Breast epithelium (tissue), 4 donors: Measurements from ENCODE around the gene NSMF. TPM values are rescaled to one million over a fixed set of nuclear protein-coding genes. Genes with fewer than 3 reads are reported as not detected.

Experiments used
- DNase-seq, 2 donors: peaks; one replicate each; pipeline ENCODE4 v3.0.0-alpha.2; 2019; ENCODE audit warnings: low spot score in 2 of 2
- H3K27ac ChIP-seq, 2 donors: fragments of 200-600 bp; sonication (generic) in 1 of 2; one replicate each; pipeline ENCODE4 v1.5.1; 2016 to 2019; ENCODE audit warnings: mild to moderate bottlenecking in 1 of 2
- H3K27me3 ChIP-seq, 2 donors: fragments of 200-600 bp; sonication (generic) in 1 of 2; one replicate each; pipeline versions ENCODE4 v1.5.1 to v1.6.0; 2017 to 2019; ENCODE audit warnings: control low read depth in 1 of 2, mild to moderate bottlenecking in 1 of 2
- H3K36me3 ChIP-seq: fragments of 200-600 bp; one replicate; pipeline ENCODE4 v1.5.1; 2019
- H3K4me1 ChIP-seq, 2 donors: fragments of 200-600 bp; sonication (generic); one replicate each; pipeline ENCODE4 v1.5.1; 2016 to 2019; ENCODE audit warnings: control low read depth in 1 of 2
- H3K4me3 ChIP-seq, 3 donors: fragments of 200-600 bp; sonication (generic); 1 replicate in 2 of 3; 2 replicates in 1 of 3; pipeline ENCODE4 v1.5.1; 2016 to 2019; ENCODE audit warnings: mild to moderate bottlenecking in 3 of 3, moderate library complexity in 2 of 3
- H3K9me3 ChIP-seq, 2 donors: fragments of 200-600 bp; sonication (generic) in 1 of 2; one replicate each; pipeline ENCODE4 v1.5.1; 2016 to 2019; ENCODE audit warnings: control low read depth in 1 of 2
- POLR2A ChIP-seq: fragments of 450-650 bp; IDR thresholded peaks from one replicate; pipeline ENCODE4 v1.6.1; 2016; ENCODE audit warnings: antibody characterized with exemption, mild to moderate bottlenecking, moderate library complexity
- POLR2AphosphoS5 ChIP-seq, 3 donors: sonication (generic); formaldehyde crosslinking; IDR thresholded peaks; one replicate each; pipeline ENCODE4 v1.6.1; 2017; ENCODE audit warnings: antibody characterized with exemption in 3 of 3
- intact Hi-C: fragments of 100-400 bp; cut with DNase I; formaldehyde crosslinking; loops from one replicate; pipeline ENCODE4 v1.15.1; 2023; ENCODE audit warnings: low total_unique reads
- total RNA-seq, 3 donors: library from RNA; depleted of rRNA; stranded (reverse); fragments of >200 nt; gene quantifications; one replicate each; pipeline ENCODE4 v1.1.0, GENCODE V29; 2016
- TF ChIP-seq, protein P1 (sequence below), 3 donors: fragments of 450-650 bp; IDR thresholded peaks; one replicate each; pipeline ENCODE4 v1.5.1; 2016 to 2017; ENCODE audit warnings: antibody characterized with exemption in 3 of 3, mild to moderate bottlenecking in 3 of 3, moderate library complexity in 3 of 3

The NSMF gene
- total RNA-seq, 3 donors from 2014 or later: 30.9 to 38.4 (median 37.4) TPM

DNA sequence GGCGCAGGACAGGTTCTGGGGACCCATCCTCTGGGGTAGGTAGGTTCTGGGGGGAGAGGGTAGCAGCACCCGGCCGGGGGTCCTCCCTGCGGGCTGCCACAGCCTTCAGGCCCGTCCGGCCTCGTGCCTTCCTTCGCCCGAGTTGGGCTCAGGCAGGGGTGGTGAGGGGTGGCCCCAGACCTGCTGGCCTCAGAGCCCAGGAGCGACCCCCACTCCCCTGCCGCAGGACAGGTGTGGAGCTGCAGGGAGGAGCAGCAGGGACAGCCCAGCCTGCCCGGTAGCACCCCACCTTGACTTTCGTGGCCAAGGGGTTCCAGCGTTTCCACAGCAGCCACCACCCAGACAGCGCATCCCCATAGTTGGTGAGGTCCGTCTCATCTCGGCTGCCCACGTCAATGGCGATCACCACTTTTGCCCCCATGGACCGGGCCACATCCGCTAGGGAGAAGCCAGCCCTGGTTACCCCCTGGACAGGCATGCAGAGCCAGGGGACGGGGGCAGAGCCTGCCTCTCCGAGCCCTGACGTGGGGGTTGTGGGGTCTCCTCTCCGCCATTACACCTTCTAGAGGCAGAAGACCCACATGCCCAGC lies 3.4 kb upstream of the NSMF start:
- H3K36me3 ChIP-seq: no peaks in the 10 kb centered on the region
- intact Hi-C loops: no loop called here
- no peaks in the 10 kb centered on the region for H3K9me3 ChIP-seq
- no peak for DNase-seq
- TF ChIP-seq POLR2A (no peak), POLR2AphosphoS5 (IDR thresholded peaks at IDR 0.05) (no peak)
- TF ChIP-seq, protein P1, sequence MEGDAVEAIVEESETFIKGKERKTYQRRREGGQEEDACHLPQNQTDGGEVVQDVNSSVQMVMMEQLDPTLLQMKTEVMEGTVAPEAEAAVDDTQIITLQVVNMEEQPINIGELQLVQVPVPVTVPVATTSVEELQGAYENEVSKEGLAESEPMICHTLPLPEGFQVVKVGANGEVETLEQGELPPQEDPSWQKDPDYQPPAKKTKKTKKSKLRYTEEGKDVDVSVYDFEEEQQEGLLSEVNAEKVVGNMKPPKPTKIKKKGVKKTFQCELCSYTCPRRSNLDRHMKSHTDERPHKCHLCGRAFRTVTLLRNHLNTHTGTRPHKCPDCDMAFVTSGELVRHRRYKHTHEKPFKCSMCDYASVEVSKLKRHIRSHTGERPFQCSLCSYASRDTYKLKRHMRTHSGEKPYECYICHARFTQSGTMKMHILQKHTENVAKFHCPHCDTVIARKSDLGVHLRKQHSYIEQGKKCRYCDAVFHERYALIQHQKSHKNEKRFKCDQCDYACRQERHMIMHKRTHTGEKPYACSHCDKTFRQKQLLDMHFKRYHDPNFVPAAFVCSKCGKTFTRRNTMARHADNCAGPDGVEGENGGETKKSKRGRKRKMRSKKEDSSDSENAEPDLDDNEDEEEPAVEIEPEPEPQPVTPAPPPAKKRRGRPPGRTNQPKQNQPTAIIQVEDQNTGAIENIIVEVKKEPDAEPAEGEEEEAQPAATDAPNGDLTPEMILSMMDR (IDR thresholded peaks at IDR 0.05): no peak
- no peak overlapping the region for H3K27ac ChIP-seq
- H3K4me1 ChIP-seq: no peaks in the 10 kb centered on the region
- H3K27me3 ChIP-seq: no peaks in the 10 kb centered on the region
- peak overlapping the region in 1 of 3 donors; percentile 15 for H3K4me3 ChIP-seq

DNA sequence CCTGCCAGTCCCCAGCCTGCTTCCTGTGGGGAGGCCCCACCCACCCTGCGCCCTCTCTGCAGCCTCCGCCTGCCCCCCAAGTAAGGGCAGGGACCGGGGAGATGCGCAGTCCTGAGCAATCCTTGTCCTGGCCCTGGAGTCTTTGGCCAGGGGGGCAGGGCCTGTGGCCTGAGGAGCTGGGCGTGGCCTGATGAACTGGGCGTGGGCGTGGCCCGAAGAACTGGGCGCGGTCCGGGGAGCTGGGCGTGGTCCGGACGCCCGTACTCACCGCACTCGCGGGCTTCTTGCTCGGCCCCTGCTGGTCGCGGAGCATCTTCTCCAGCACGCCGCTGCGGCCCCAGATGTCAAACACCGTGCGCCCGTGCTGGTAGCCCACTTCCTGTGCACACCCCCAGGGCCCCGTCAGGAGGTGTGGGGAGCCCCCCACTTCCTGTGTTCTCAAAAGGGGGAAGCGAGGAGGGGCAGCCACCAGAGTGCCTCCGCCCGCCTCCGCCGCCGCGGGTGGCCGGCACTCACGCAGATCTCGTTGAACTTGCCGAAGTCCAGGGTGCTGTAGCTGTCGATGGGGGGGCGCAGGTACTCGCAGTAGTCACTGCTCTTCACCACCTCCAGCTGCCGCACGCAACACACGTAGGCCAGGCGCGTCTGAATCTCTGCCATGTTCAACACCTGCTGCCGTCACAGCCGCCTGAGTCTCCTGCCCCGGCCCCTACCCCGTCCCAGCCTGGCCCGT lies 2.7 kb upstream of the NSMF start:
- Histone ChIP-seq H3K36me3 (no peaks in the 10 kb centered on the region), H3K4me1 (no peaks in the 10 kb centered on the region), H3K27me3 (no peaks in the 10 kb centered on the region), H3K27ac (no peak overlapping the region), H3K9me3 (no peaks in the 10 kb centered on the region), H3K4me3 (peak overlapping the region in 1 of 3 donors; percentile 15)
- DNase-seq: no peak
- no peak for TF ChIP-seq POLR2A
- TF ChIP-seq, protein P1 (IDR thresholded peaks at IDR 0.05): no peak
- no peak for TF ChIP-seq POLR2AphosphoS5 (IDR thresholded peaks at IDR 0.05)
- intact Hi-C loops: no loop called here

DNA sequence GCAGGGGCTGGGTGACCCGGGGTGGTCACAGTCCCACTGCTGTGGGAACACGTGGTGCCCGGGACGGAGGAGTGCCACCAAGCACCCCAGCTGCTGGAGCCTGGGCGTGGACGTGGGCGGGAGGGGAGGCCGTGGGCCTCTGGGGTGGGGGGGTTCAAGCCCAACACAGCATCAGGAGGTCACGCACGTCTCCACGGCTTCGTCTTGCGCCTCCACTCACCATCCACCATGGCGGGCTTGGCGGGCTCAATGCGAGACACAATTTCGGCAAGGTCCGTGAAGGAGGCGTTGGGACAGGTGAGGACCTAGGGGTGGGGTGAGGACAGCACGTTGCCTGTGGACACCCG lies 2.2 kb upstream of the NSMF start:
- Histone ChIP-seq H3K27me3 (no peaks in the 10 kb centered on the region), H3K36me3 (no peaks in the 10 kb centered on the region), H3K4me3 (no peak overlapping the region), H3K4me1 (no peaks in the 10 kb centered on the region), H3K27ac (no peak overlapping the region), H3K9me3 (no peaks in the 10 kb centered on the region)
- DNase-seq: no peak
- TF ChIP-seq, protein P1 (IDR thresholded peaks at IDR 0.05): no peak
- TF ChIP-seq POLR2AphosphoS5 (IDR thresholded peaks at IDR 0.05) (no peak), POLR2A (no peak)
- intact Hi-C loops: no loop called here

DNA sequence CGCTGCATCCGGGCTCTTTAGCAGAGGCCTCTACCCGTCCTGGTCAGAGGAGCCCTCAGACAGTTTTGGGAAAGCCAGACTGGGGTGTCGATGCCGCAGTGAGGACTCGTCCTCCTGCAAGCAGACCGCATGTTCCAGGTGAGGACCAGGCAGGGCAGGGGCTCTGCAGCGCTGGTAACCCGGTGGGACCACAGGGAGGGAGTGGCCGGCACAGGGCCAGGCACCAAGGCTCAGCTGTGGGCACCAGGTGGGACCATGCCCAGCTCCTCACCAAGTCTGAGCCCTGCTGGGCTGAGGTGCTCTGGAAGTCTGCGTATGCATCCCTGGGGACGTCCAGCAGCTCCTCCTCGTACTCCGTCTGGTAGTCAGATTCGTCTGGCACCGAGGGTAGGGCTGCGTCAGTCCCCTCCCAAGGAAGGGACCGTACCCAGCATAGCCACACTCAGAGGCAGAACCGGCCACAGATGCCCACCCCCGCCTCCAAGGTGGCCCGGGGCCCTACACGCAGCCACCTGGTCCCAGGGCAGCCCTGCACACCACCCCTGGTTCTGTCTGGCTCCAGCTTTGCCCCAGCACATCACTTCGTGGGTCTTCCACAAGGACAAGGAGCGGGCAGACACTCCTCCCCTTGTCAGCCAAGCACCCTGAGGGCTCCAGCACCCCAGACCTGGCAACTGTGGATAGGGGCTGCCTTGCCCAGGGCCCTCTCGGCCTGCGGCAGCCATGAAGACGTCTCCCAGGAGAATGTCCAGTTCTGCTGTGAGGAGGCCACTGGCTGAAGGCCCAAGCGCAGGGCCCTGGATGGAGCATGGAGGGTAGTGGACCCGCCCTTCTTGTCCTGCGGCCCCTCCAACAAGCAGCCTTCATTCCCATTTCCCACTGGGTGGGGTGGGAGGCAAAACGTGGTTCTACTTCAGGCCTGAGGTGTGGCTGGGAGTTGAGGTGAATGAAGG lies 1.5 kb upstream of the NSMF start:
- no peak for DNase-seq
- intact Hi-C loops: no loop called here

More for the DNA sequence above, 1.5 kb upstream of the NSMF start:
- H3K27ac ChIP-seq: no peak overlapping the region
- H3K9me3 ChIP-seq: no peaks in the 10 kb centered on the region
- no peaks in the 10 kb centered on the region for H3K27me3 ChIP-seq
- no peaks in the 10 kb centered on the region for H3K4me1 ChIP-seq
- no peak overlapping the region for H3K4me3 ChIP-seq
- TF ChIP-seq POLR2AphosphoS5 (IDR thresholded peaks at IDR 0.05): no peak
- TF ChIP-seq, protein P1 (IDR thresholded peaks at IDR 0.05): no peak
- no peaks in the 10 kb centered on the region for H3K36me3 ChIP-seq
